Breast epithelium (tissue), 4 donors: Measurements from ENCODE around the gene USP32. TPM values are rescaled to one million over a fixed set of nuclear protein-coding genes. Genes with fewer than 3 reads are reported as not detected.

ENCODE experiments used
- DNase-seq, 2 donors: peaks; one replicate each; pipeline ENCODE4 v3.0.0-alpha.2; 2019; ENCODE audit warnings: low spot score in 2 of 2
- H3K27ac ChIP-seq, 2 donors: fragments of 200-600 bp; sonication (generic) in 1 of 2; one replicate each; pipeline ENCODE4 v1.5.1; 2016 to 2019; ENCODE audit warnings: mild to moderate bottlenecking in 1 of 2
- H3K27me3 ChIP-seq, 2 donors: fragments of 200-600 bp; sonication (generic) in 1 of 2; one replicate each; pipeline versions ENCODE4 v1.5.1 to v1.6.0; 2017 to 2019; ENCODE audit warnings: control low read depth in 1 of 2, mild to moderate bottlenecking in 1 of 2
- H3K36me3 ChIP-seq: fragments of 200-600 bp; one replicate; pipeline ENCODE4 v1.5.1; 2019
- H3K4me1 ChIP-seq, 2 donors: fragments of 200-600 bp; sonication (generic); one replicate each; pipeline ENCODE4 v1.5.1; 2016 to 2019; ENCODE audit warnings: control low read depth in 1 of 2
- H3K4me3 ChIP-seq, 3 donors: fragments of 200-600 bp; sonication (generic); 1 replicate in 2 of 3; 2 replicates in 1 of 3; pipeline ENCODE4 v1.5.1; 2016 to 2019; ENCODE audit warnings: mild to moderate bottlenecking in 3 of 3, moderate library complexity in 2 of 3
- H3K9me3 ChIP-seq, 2 donors: fragments of 200-600 bp; sonication (generic) in 1 of 2; one replicate each; pipeline ENCODE4 v1.5.1; 2016 to 2019; ENCODE audit warnings: control low read depth in 1 of 2
- POLR2A ChIP-seq: fragments of 450-650 bp; IDR thresholded peaks from one replicate; pipeline ENCODE4 v1.6.1; 2016; ENCODE audit warnings: antibody characterized with exemption, mild to moderate bottlenecking, moderate library complexity
- POLR2AphosphoS5 ChIP-seq, 3 donors: sonication (generic); formaldehyde crosslinking; IDR thresholded peaks; one replicate each; pipeline ENCODE4 v1.6.1; 2017; ENCODE audit warnings: antibody characterized with exemption in 3 of 3
- intact Hi-C: fragments of 100-400 bp; cut with DNase I; formaldehyde crosslinking; loops from one replicate; pipeline ENCODE4 v1.15.1; 2023; ENCODE audit warnings: low total_unique reads
- total RNA-seq, 3 donors: library from RNA; depleted of rRNA; stranded (reverse); fragments of >200 nt; gene quantifications; one replicate each; pipeline ENCODE4 v1.1.0, GENCODE V29; 2016
- TF ChIP-seq, protein P1 (sequence below), 3 donors: fragments of 450-650 bp; IDR thresholded peaks; one replicate each; pipeline ENCODE4 v1.5.1; 2016 to 2017; ENCODE audit warnings: antibody characterized with exemption in 3 of 3, mild to moderate bottlenecking in 3 of 3, moderate library complexity in 3 of 3

USP32 gene
- total RNA-seq, 3 donors from 2014 or later: 66.2 to 95.1 (median 69.1) TPM

DNA sequence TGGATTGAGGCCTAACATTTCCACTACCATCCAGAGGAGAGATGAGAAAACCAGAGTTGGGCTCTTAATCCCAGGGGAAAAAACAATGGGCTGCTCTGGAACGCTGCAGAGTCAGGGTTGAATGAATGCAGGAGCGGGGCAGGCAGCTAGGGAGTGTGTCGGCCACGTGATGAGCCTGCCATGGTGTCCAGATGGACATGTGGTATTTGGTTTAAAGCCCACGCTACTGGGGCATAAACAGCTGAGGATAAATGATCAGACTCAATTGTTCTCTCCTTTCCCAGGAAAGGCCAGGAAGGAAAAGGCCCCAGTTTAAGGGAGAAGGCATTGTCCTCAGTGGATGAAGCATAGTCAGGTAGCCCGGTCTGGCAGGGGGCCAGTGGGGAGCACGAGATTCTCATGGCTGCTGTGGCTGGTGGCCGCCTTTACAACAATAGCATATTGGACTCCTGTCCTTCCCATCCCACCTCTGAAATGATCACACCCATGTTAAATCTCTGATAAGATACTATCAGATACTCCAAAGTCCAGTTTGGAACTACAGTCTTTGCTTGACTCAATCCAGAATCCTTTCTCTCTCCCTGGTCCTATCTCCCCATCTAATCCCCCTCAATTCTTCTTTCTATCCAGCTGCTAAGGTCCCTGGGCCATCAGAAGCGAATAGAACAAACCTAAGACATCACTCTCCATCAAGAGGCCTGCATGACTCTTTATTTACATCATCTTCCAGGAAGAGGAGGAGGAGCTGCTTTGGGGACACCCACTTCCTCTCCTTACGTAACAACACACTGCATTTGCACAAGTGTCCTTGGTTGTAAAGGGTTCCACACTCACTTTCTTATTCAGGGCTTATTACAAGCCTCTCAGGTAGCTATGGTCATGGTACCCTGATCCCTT lies 221.8 kb downstream of the USP32 start:
- intact Hi-C loops: no loop called here
- TF ChIP-seq POLR2A: no peak
- Histone ChIP-seq H3K4me3 (no peak overlapping the region), H3K27me3 (no peaks in the 10 kb centered on the region), H3K36me3 (no peaks in the 10 kb centered on the region), H3K27ac (peak overlapping the region in 1 of 2 donors; percentile 21), H3K9me3 (no peaks in the 10 kb centered on the region), H3K4me1 (no peaks in the 10 kb centered on the region)
- no peak for DNase-seq

DNA sequence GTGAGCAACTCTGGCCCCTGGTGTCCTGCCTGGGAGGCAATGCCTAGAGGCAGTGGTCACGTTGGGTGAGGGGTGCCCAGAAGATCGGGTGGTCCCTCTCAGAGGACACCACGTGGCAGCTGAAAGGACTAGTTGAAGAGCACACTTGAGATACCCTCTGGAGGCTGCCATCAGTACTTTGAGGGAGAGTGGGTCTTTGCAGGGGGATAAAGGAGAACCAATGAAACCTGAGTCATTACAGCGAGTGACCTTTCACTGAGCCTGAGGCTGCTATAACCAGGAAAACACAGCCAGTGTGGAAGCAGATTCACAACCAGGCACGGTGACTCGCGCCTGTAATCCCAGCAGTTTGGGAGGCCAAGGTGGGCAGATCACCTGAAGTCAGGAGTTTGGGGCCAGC lies 223.3 kb downstream of the USP32 start:
- H3K27me3 ChIP-seq: no peaks in the 10 kb centered on the region
- H3K9me3 ChIP-seq: no peaks in the 10 kb centered on the region
- no peak overlapping the region for H3K4me3 ChIP-seq
- intact Hi-C loops: no loop called here
- no peak overlapping the region for H3K27ac ChIP-seq
- no peaks in the 10 kb centered on the region for H3K36me3 ChIP-seq
- no peak for DNase-seq
- H3K4me1 ChIP-seq: no peaks in the 10 kb centered on the region
- no peak for TF ChIP-seq POLR2A
- no peak for TF ChIP-seq POLR2AphosphoS5 (IDR thresholded peaks at IDR 0.05)
- TF ChIP-seq, protein P1, sequence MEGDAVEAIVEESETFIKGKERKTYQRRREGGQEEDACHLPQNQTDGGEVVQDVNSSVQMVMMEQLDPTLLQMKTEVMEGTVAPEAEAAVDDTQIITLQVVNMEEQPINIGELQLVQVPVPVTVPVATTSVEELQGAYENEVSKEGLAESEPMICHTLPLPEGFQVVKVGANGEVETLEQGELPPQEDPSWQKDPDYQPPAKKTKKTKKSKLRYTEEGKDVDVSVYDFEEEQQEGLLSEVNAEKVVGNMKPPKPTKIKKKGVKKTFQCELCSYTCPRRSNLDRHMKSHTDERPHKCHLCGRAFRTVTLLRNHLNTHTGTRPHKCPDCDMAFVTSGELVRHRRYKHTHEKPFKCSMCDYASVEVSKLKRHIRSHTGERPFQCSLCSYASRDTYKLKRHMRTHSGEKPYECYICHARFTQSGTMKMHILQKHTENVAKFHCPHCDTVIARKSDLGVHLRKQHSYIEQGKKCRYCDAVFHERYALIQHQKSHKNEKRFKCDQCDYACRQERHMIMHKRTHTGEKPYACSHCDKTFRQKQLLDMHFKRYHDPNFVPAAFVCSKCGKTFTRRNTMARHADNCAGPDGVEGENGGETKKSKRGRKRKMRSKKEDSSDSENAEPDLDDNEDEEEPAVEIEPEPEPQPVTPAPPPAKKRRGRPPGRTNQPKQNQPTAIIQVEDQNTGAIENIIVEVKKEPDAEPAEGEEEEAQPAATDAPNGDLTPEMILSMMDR (IDR thresholded peaks at IDR 0.05): no peak

DNA sequence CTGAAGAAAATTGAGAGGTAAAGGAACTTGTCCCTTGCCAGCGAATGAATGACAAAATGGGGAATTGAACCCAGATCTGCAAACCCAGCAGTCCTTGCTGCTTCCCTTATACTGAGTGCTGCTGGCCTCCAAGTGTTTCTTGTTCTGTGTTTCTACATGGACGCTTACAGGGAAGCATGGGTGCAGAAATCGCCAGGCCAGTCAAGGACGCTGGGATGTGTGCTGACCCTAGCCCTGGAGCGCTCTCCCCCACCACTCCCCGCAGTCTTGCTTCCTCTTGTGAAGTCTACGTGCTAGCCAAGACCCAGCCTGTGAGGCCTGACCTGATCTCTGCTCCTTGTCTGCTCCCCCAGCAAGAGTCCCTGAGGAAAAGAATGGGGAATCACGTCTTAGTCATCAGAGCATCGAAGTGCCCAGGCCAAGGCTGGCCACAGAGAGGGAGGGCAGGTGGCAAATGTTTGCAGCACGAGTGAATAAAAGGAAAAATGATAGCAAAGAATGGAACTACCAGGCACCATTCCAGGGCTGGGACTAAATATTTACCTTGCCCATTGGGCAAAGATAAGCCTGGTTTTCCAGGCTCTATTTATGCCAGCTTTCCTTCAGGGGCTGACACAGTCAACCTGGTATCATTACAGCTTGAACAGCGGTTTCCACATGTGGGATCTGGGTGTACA lies 224.7 kb downstream of the USP32 start:
- intact Hi-C loops: no loop called here
- no peak for DNase-seq
- Histone ChIP-seq H3K9me3 (no peaks in the 10 kb centered on the region), H3K27ac (no peak overlapping the region), H3K36me3 (no peaks in the 10 kb centered on the region), H3K27me3 (no peaks in the 10 kb centered on the region), H3K4me1 (no peaks in the 10 kb centered on the region), H3K4me3 (no peak overlapping the region)
- TF ChIP-seq POLR2A: no peak
- no peak for TF ChIP-seq POLR2AphosphoS5 (IDR thresholded peaks at IDR 0.05)

DNA sequence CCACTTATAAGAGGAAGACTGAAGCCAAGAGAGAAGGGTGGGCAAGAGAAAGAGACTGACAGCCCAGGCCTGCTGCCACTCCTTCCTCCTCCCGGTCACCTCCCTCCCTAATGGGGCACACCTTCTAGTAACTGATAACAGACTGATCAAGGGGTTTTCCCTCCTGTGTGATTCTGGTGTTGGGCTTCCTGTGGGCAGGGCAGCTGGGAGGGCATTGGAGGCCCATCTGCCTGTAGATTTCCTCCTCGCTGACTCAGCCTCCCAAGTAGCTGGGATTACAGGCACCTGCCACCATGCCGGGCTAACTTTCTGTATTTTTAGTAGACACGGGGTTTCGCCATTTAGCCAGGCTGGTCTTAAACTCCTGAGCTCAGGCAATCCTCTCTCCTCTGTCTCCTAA lies 226.0 kb downstream of the USP32 start:
- Histone ChIP-seq H3K36me3 (no peaks in the 10 kb centered on the region), H3K4me3 (no peak overlapping the region), H3K27me3 (no peaks in the 10 kb centered on the region), H3K9me3 (no peaks in the 10 kb centered on the region), H3K27ac (no peak overlapping the region), H3K4me1 (no peaks in the 10 kb centered on the region)
- TF ChIP-seq POLR2A (no peak), POLR2AphosphoS5 (IDR thresholded peaks at IDR 0.05) (no peak)
- TF ChIP-seq, protein P1 (IDR thresholded peaks at IDR 0.05): no peak
- intact Hi-C loops: no loop called here
- DNase-seq: no peak

DNA sequence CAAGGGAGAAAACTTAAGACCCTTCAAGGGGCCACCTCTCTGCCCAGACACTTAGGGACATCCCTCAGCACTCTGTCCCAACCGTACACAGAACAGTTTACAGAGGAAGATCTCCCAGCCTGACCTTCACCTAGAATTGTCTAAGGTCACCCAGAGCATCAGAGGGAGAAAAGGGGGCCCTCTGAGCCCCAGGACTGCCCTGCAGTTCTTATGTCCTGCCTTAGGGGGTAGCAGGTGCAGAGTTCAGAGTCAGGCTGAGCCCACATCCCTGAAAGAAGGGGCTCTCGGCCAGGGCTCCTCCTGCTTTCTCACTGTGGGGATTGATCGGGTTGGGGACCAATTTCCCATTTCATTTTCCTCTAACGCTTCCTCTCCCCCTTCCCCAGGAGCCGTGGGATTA lies 226.7 kb downstream of the USP32 start:
- Histone ChIP-seq H3K4me1 (no peaks in the 10 kb centered on the region), H3K27me3 (no peaks in the 10 kb centered on the region), H3K9me3 (no peaks in the 10 kb centered on the region), H3K36me3 (no peaks in the 10 kb centered on the region), H3K27ac (no peak overlapping the region), H3K4me3 (no peak overlapping the region)
- intact Hi-C loops: no loop called here
- DNase-seq: no peak
- TF ChIP-seq, protein P1 (IDR thresholded peaks at IDR 0.05): no peak
- TF ChIP-seq POLR2AphosphoS5 (IDR thresholded peaks at IDR 0.05) (no peak), POLR2A (no peak)

DNA sequence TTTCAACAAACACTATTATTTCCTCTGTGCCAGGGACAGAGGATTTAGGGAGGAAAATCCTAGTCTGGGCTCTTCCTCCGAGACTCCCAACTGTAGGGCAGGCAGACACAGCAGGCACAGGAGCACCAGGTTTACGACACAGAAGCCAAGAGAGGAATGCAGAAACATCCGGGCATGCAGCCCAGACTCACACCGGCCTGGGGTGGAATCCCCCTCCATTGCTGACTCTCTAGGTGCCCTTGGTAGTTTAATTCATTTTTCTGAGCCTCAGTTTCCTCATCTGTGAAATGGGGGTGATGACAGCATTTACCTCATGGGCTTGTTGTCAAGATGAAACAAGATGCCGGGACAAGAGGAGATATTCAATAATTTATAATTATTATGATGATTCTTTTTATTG lies 227.2 kb downstream of the USP32 start:
- no peak overlapping the region for H3K4me3 ChIP-seq
- H3K4me1 ChIP-seq: no peaks in the 10 kb centered on the region
- no peaks in the 10 kb centered on the region for H3K27me3 ChIP-seq
- no peaks in the 10 kb centered on the region for H3K36me3 ChIP-seq
- no peaks in the 10 kb centered on the region for H3K9me3 ChIP-seq
- intact Hi-C loops: no loop called here
- H3K27ac ChIP-seq: no peak overlapping the region
- no peak for DNase-seq
- TF ChIP-seq POLR2A (no peak), POLR2AphosphoS5 (IDR thresholded peaks at IDR 0.05) (no peak)
- TF ChIP-seq, protein P1 (IDR thresholded peaks at IDR 0.05): no peak
